IPS-18c (cell line): ENCODE results near the gene PLB1.

Experiments used
- H3K4me3 ChIP-seq: 2 replicates; pipeline ENCODE4 v1.7.0; 2013; ENCODE audit warnings: low read depth, mild to moderate bottlenecking, low read length, moderate library complexity; ENCODE audit not compliant: insufficient read depth
- H3K9me3 ChIP-seq: one replicate; pipeline ENCODE4 v1.6.1; 2013; ENCODE audit warnings: mild to moderate bottlenecking, low read length, moderate library complexity; ENCODE audit not compliant: control insufficient read depth, insufficient read depth

PLB1 gene

DNA sequence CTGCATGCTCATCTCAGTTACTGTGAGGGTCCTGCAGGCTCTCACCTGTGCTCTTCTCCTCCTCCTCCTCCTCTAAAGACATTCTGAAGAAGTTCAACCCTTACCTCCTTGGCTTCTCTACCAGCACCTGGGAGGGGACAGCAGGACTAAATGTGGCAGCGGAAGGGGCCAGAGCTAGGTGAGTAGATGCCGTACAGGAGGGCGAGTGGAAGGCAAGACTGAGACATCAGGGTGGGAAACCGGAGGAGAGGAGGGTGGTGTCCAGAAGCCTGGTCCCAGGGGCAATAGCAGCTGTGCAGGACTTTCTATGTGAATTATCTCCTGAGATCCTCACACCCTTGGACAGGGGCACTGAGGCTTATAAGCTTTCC is 124.9 kb downstream of the PLB1 start:
- H3K9me3 ChIP-seq, result no peaks in the 10 kb centered on the region
- H3K4me3 ChIP-seq, result no peak overlapping the region

GRCh38 chr2:28621172-28622100 is 125.6 kb downstream of the PLB1 start:
- H3K4me3 ChIP-seq, result no peak overlapping the region

GRCh38 chr2:28622101-28622499 is 126.2 kb downstream of the PLB1 start:
- Histone ChIP-seq H3K9me3 (no peaks in the 10 kb centered on the region), H3K4me3 (no peak overlapping the region)

More at GRCh38 chr2:28621172-28622100, 125.6 kb downstream of the PLB1 start:
- H3K9me3 ChIP-seq, result no peaks in the 10 kb centered on the region

DNA sequence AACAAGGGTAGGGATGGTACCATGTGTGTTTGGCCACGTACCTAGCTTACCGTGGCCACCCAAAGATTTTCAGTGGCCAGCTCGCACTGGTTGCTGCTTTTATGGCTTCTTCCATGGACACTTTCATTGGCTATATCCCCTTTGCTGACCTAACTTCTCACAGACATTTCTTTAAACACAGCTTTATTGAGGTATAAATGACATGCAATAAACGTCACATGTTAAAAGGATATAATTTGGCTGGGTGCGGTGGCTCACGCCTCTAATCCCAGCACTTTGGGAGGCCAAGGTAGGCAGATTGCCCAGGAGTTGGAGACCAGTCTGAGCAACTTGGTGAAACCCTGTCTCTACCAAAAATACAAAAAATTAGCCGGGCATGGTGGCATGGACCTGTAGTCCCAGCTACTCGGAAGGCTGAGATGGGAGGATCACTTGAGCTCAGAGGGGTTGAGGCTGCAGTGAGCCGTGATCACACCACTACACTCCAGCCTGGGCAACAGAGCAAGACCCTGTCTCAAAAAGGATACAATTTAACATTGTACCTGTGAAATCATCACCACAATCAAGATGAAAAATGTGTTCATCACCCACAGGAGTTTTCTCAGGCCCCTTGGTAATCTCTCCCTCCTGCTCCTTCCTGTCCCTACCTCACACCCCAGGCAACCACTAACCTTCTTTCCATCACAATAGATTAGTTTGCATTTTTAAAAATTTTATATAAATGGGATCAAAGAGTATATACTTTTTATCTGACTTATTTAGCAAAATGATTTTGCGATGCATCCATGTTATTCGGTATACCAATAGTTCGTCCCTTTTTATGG is 127.9 kb downstream of the PLB1 start:
- H3K4me3 ChIP-seq, result no peak overlapping the region

GRCh38 chr2:28624436-28624792 is 128.6 kb downstream of the PLB1 start:
- no peaks in the 10 kb centered on the region for H3K9me3 ChIP-seq
- no peak overlapping the region for H3K4me3 ChIP-seq

More for the DNA sequence above, 127.9 kb downstream of the PLB1 start:
- H3K9me3 ChIP-seq, result no peaks in the 10 kb centered on the region

DNA sequence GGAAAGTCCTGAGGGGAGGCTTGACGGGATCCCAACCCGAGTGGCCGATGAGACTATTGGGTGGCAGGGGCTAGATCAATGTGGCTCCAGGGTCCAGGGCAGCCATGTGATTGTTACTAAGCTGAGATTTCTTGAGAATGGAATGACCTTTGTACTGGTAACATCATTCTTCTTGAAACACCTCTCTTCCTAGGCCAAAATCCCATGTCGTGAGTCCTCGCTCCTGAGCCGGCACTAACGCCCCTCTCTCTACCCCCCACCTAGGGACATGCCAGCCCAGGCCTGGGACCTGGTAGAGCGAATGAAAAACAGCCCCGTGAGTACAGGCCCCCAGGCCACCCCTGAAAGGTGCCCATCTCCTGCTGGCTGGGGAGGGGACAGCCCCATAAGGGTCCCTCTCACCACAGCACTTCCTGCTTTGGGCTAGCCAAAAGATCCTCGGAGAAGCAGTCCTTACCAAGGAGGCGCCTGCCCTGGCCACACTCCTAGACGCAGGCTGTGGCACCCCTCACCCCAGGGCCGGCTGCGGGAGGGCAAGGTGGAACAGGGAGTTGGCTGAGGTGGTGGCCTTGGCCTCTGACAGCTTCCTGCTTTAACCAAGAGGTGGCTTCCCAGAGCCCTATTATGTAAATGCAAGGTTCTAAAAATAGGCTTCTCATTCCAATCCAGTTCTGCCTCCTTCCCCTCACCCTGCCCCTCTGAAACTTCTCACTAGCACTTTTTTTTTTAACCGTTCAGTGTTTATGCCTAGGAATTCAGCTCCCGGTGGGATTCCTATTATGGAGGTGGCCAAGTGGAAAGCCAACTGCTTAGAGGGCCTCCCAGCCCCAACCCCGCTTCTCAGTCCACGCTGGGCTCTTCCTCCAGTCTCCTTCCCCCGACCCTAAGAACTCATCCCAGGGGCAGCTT is 129.2 kb downstream of the PLB1 start:
- no peaks in the 10 kb centered on the region for H3K9me3 ChIP-seq
- H3K4me3 ChIP-seq, result no peak overlapping the region

GRCh38 chr2:28626376-28626775 is 130.5 kb downstream of the PLB1 start:
- H3K9me3 ChIP-seq, result no peaks in the 10 kb centered on the region
- no peak overlapping the region for H3K4me3 ChIP-seq

DNA sequence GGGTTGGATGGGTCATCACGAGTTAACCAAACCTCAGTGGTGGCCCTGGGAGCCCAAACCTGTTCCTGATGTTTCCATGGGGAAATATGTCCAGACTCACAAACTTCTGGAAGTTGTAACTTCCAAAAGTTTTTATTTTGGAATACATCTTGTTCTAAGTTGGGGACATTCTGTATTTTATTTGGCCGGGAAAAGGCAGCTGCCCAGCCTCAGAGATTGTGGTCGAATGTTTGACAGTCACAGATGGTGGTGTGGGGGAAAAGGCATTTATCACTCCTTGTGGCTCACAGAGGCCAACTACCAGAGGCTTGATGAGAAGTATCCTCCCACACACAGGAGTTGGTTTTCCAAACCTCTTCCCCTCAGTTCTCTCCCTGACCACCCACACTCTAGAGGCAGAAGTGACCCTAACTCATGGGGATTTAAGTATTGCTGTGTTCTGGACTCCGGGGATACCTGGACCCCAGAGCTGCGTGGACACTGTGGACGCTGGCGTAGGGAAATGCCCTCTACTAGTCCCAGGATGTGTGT is 131.1 kb downstream of the PLB1 start:
- Histone ChIP-seq H3K4me3 (no peak overlapping the region), H3K9me3 (no peaks in the 10 kb centered on the region)

DNA sequence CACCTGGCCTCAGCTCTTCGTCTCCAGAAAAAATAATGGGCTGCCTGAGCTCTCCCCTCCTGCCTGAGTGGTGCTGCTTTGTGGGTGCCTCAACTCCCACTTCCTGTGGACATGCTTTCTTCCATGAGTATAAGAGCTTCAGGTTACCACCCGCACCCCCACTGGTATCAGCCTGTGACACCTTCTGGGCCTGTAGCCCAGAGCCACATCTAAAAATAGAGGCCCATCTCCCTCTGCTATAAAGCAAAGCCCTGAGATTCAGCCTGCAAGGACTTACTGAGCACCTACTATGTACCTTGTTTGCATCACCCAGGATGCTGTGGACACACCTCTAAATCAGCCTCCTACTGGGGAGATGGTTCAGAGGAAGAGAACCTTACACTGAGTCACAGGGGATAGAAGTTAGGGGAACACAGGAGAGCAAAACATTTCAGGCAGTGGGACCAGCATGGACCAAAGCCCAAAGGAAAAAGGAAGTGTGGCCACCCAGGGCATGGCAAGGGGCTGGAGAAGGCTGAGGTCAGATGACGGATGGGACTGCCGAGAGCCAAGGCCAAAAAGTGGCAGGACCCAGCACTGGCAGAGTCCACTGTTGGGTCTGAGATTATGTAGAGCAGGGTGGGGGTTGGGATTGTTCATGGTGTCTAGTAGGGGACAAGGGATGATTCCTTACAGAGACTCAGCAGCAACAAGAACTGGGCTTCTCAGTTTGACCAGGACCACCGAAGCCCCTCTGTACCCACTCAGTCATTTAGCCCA is 132.0 kb downstream of the PLB1 start:
- Histone ChIP-seq H3K9me3 (no peaks in the 10 kb centered on the region), H3K4me3 (no peak overlapping the region)

GRCh38 chr2:28628506-28628905 is 132.6 kb downstream of the PLB1 start:
- no peak overlapping the region for H3K4me3 ChIP-seq
- H3K9me3 ChIP-seq, result no peaks in the 10 kb centered on the region

DNA sequence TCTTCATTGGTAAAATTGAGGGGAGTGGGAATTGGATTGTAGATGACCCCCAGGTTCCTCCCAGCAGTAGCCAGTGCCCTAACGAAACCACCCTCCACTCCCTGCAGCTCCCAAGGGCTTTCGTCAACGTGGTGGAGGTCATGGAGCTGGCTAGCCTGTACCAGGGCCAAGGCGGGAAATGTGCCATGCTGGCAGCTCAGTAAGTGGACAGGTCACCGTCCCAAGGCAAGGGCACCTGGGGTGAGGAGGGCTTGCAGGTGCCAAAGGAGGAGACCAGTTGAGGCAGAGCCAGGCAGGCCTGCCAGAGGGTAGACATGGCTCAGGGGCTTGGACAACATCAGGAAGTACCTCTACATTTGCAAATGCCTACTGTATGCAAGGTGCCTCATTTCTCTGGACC is 133.1 kb downstream of the PLB1 start:
- Histone ChIP-seq H3K9me3 (no peaks in the 10 kb centered on the region), H3K4me3 (no peak overlapping the region)

DNA sequence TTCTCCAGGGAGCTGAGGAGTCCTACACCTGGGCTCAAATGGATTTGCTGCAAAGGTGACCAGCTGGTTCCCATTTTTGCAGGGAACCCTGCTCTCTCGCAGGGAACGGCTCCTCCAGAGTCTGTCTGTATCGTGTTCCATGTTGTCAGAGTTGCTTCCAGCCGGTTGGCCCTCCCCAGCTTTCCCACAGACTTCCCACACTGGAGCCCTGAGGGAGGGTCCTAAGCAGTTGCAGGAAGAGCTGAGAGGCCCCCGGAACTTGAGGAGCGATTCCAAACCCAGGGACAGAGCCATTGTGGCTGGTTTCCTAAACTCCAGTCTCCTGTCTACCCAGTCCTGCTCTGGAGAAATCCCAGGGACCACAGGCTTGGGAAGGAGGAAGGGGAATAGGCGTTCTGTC is 134.1 kb downstream of the PLB1 start:
- no peaks in the 10 kb centered on the region for H3K9me3 ChIP-seq

GRCh38 chr2:28630341-28630740 is 134.5 kb downstream of the PLB1 start:
- Histone ChIP-seq H3K9me3 (no peaks in the 10 kb centered on the region), H3K4me3 (no peak overlapping the region)

More for the DNA sequence above, 134.1 kb downstream of the PLB1 start:
- no peak overlapping the region for H3K4me3 ChIP-seq

- no peak overlapping the region for H3K4me3 ChIP-seq
- H3K9me3 ChIP-seq, result no peaks in the 10 kb centered on the region
These were observed 135.8 kb downstream of the PLB1 start for GRCh38 chr2:28631514-28632206.

GRCh38 chr2:28632791-28633190 is 136.9 kb downstream of the PLB1 start:
- Histone ChIP-seq H3K4me3 (no peak overlapping the region), H3K9me3 (no peaks in the 10 kb centered on the region)

- no peaks in the 10 kb centered on the region for H3K9me3 ChIP-seq
- H3K4me3 ChIP-seq, result no peak overlapping the region
These were observed 137.3 kb downstream of the PLB1 start for GRCh38 chr2:28633204-28633603.
